K562 (cell line): ENCODE data around the gene FN3K. TPM values are rescaled to one million over a fixed set of nuclear protein-coding genes. Genes with fewer than 3 reads are reported as not detected.

Experiments used
- CBX3 ChIP-seq, 2 experiments: IDR thresholded peaks; 1 replicate in 1 of 2; 2 replicates in 1 of 2; pipeline ENCODE4 v1.6.1; 2012; ENCODE audit warnings: inconsistent platforms in 2 of 2, low read length in 2 of 2, borderline replicate concordance in 1 of 2, control low read depth in 1 of 2
- EGR1 ChIP-seq: fragments of 450-650 bp; conservative IDR thresholded peaks from 2 replicates; pipeline ENCODE4 v1.6.1; 2017; ENCODE audit warnings: mild to moderate bottlenecking
- ERF ChIP-seq: fragments of 450-650 bp; formaldehyde crosslinking; IDR thresholded peaks from 2 replicates; pipeline ENCODE4 v1.4.0; 2020; ENCODE audit warnings: mild to moderate bottlenecking, mixed read lengths
- ESRRA ChIP-seq: fragments of 450-650 bp; IDR thresholded peaks from 2 replicates; pipeline ENCODE4 v1.6.1; 2014; ENCODE audit warnings: low read depth, mild to moderate bottlenecking, moderate library complexity, borderline replicate concordance
- GTF2A2 ChIP-seq: IDR thresholded peaks from 2 replicates; pipeline ENCODE4 v1.6.1; 2016; ENCODE audit warnings: mild to moderate bottlenecking, missing genetic modification characterization, missing compliant biosample characterization
- HDGF ChIP-seq: fragments of 450-650 bp; IDR thresholded peaks from 2 replicates; pipeline ENCODE4 v1.6.1; 2016
- HMGN3 ChIP-seq: IDR thresholded peaks from 2 replicates; pipeline ENCODE4 v1.6.1; 2011; ENCODE audit warnings: borderline replicate concordance, low read depth, mild to moderate bottlenecking, mixed read lengths, low read length; ENCODE audit not compliant: insufficient read length; ENCODE audit errors: extremely low read depth
- IRF2 ChIP-seq: sonication (generic); formaldehyde crosslinking; IDR thresholded peaks from 2 replicates; pipeline ENCODE4 v1.8.1; 2022; ENCODE audit warnings: mild to moderate bottlenecking, missing genetic modification reagents
- MIER1 ChIP-seq: fragments of 450-650 bp; IDR thresholded peaks from 2 replicates; pipeline ENCODE4 v1.6.1; 2016; ENCODE audit warnings: antibody characterized with exemption, mild to moderate bottlenecking, low read depth
- NCOA2 ChIP-seq, 2 experiments: fragments of 450-650 bp; IDR thresholded peaks; 2 replicates each; pipeline ENCODE4 v1.6.1; 2018; ENCODE audit warnings: mild to moderate bottlenecking in 2 of 2, moderate library complexity in 1 of 2; ENCODE audit not compliant: partially characterized antibody in 2 of 2
- NFYB ChIP-seq: IDR thresholded peaks from 2 replicates; pipeline ENCODE4 v1.6.1; 2011; ENCODE audit warnings: mild to moderate bottlenecking, moderate library complexity; ENCODE audit not compliant: insufficient read length; ENCODE audit errors: extremely low read depth
- PCBP2 ChIP-seq: fragments of 200-400 bp; formaldehyde crosslinking; IDR thresholded peaks from 2 replicates; pipeline ENCODE4 v1.6.1; 2018; ENCODE audit warnings: low read length, low read depth, mild to moderate bottlenecking, moderate library complexity; ENCODE audit not compliant: poor library complexity, severe bottlenecking
- POLR2B ChIP-seq: fragments of 450-650 bp; IDR thresholded peaks from 2 replicates; pipeline ENCODE4 v1.6.1; 2018; ENCODE audit warnings: low read depth; ENCODE audit not compliant: partially characterized antibody
- PRMT5 ChIP-seq: sonication (generic); formaldehyde crosslinking; IDR thresholded peaks from 2 replicates; pipeline ENCODE4 v1.5.0; 2020; ENCODE audit warnings: missing genetic modification reagents
- SRF ChIP-seq, 2 experiments: fragments of 250-450, 450-650 bp in 1 of 2; sonication (Bioruptor Pico) in 1 of 2; sonication (generic) in 1 of 2; formaldehyde crosslinking; IDR thresholded peaks; 2 replicates each; pipeline versions ENCODE4 v1.5.0 to v1.5.1; 2020 to 2022; ENCODE audit warnings: mild to moderate bottlenecking in 1 of 2, missing genetic modification reagents in 1 of 2
- STAT5A ChIP-seq: IDR thresholded peaks from 2 replicates; pipeline ENCODE4 v1.6.1; 2012; ENCODE audit warnings: low read length, inconsistent platforms, borderline replicate concordance
- TCF3 ChIP-seq: sonication (generic); formaldehyde crosslinking; IDR thresholded peaks from 2 replicates; pipeline ENCODE4 v1.4.0; 2020; ENCODE audit warnings: mild to moderate bottlenecking, missing genetic modification reagents
- TCF7 ChIP-seq: sonication (generic); IDR thresholded peaks from 2 replicates; pipeline ENCODE4 v1.6.1; 2016; ENCODE audit warnings: antibody characterized with exemption, borderline replicate concordance
- YBX1 ChIP-seq: fragments of 450-650 bp; IDR thresholded peaks from 2 replicates; pipeline ENCODE4 v1.7.1; 2016; ENCODE audit warnings: mild to moderate bottlenecking
- ZBTB1 ChIP-seq: sonication (generic); formaldehyde crosslinking; IDR thresholded peaks from 2 replicates; pipeline ENCODE4 v1.8.1; 2023; ENCODE audit warnings: missing genetic modification reagents, low read depth, mild to moderate bottlenecking, borderline replicate concordance
- ZNF263 ChIP-seq: sonication (generic); formaldehyde crosslinking; IDR thresholded peaks from 2 replicates; pipeline ENCODE4 v1.8.0; 2022; ENCODE audit warnings: mild to moderate bottlenecking, missing genetic modification reagents, borderline replicate concordance
- ZNF707 ChIP-seq: fragments of 250-450 bp; sonication (Bioruptor Pico); conservative IDR thresholded peaks from 2 replicates; pipeline ENCODE4 v1.8.0; 2022; ENCODE audit warnings: inconsistent platforms, mild to moderate bottlenecking, moderate library complexity
- ZSCAN29 ChIP-seq: fragments of 450-650 bp; IDR thresholded peaks from 2 replicates; pipeline ENCODE4 v1.6.1; 2017
- polyA plus RNA-seq, 8 experiments: library from polyadenylated mRNA; depleted of rRNA in 4 of 8; stranded (reverse) in 5 of 8; unstranded in 3 of 8; fragments of >200 nt; fragmentation: Nextera tagmentation in 2 of 8; fragmentation: Illumina TruSeq in 1 of 8; extraction: Ambion mirVana in 2 of 8; extraction: Trizol in 1 of 8; gene quantifications; 2 replicates each; pipeline versions ENCODE4 v1.2.1 to v1.2.3, GENCODE V29; 2011 to 2014; ENCODE audit warnings: inconsistent platforms in 1 of 8, missing spikeins in 1 of 8
- total RNA-seq, 7 experiments: library from RNA; depleted of rRNA in 6 of 7; stranded (reverse); fragments of >200 nt in 6 of 7; fragmentation: Illumina TruSeq in 2 of 7; extraction: Trizol in 2 of 7; gene quantifications; 2 replicates each; pipeline versions ENCODE4 v1.2.1 to v1.2.3, GENCODE V29; 2011 to 2021; ENCODE audit warnings: low replicate concordance in 1 of 7
- TF ChIP-seq, protein P1 (sequence below): IDR thresholded peaks from 2 replicates; pipeline ENCODE4 v1.6.1; 2016; ENCODE audit warnings: missing genetic modification characterization, missing compliant biosample characterization
- TF ChIP-seq, protein P2 (sequence below), 2 experiments: fragments of 450-650 bp in 1 of 2; sonication (generic) in 1 of 2; formaldehyde crosslinking in 1 of 2; IDR thresholded peaks in 1 of 2; conservative IDR thresholded peaks in 1 of 2; 2 replicates each; pipeline versions ENCODE4 v1.6.1 to v1.8.1; 2016 to 2023; ENCODE audit warnings: mild to moderate bottlenecking in 2 of 2, moderate library complexity in 2 of 2, inconsistent platforms in 1 of 2, missing genetic modification reagents in 1 of 2
- TF ChIP-seq, protein P3 (sequence below), 2 experiments: fragments of 250-450 bp in 1 of 2; fragments of 450-650 bp in 1 of 2; sonication (Bioruptor Pico) in 1 of 2; IDR thresholded peaks; 2 replicates each; pipeline versions ENCODE4 v1.6.1 to v1.8.0; 2016 to 2021; ENCODE audit warnings: mild to moderate bottlenecking in 2 of 2, moderate library complexity in 2 of 2, missing compliant biosample characterization in 1 of 2, missing genetic modification characterization in 1 of 2

The FN3K gene
- total and polyA plus RNA-seq, 9 of the 15 experiments (the other 6 are each of a cell fraction or from before 2014, with no cell fraction given), result 0.08 to 22.7 (median 3.8) TPM

DNA sequence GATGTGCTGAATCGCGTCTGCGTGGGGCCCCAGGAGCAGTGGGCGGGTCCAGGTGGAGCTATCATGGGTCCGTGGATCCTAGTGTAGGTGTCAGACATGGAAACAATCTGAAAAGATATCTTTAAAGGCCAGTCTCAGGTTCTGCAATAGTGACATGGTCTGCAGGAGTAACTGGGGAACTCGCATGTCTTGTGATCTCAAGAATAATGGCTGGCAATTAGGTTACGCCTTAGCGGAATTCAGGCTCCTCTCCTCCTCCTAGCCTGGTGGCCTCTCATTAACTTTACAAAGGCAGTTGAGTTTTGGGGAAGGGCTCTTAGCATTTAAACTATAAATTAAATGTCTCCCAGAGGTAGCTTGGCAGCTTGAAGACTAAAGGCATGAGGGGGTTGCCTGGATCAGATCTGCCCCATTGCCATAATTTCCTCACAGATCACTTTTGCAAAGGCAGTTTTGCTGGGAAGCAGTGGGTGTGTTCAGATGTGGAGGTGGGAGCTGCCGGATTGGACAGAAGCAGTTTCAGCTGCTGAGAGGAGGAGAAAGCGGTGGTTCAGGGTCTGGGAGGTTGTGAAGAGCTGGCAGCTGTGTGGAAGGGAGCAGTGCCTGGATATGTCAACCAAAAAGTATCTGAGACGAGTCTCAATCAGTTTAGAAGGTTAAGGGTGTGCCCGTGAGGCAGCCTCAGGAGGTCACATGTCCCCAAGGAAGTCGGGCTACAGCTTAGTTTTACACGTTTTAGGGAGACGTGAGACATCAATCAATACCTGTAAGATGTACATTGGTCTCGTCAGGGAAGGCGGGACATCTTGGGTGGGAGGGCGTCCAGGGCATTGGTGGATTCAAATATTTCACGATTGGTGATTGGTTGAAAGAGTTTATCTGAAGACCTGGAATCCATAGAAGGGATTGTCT lies 19.1 kb downstream of the FN3K start (continued):
- TF ChIP-seq CBX3 (IDR thresholded peaks at IDR 0.05; ENCODE audit: borderline replicate concordance in 1 of 2, low read length in 2 of 2) (peak in 1 of 2 experiments; percentile 25; a peak in 1 of 3 replicates), HDGF (0 out of 2 replicates have a peak, but pooled peaks have one; percentile 58), POLR2B (no peak), YBX1 (no peak), TCF7 (no peak), NFYB (peak; percentile 58), GTF2A2 (tag) (no peak), ZBTB1 (no peak), TCF3 (CRISPR knock-in tag) (no peak), NCOA2 (IDR thresholded peaks at IDR 0.05; ENCODE audit: partially characterized antibody in 2 of 2) (no peak), HMGN3 (no peak), MIER1 (no peak), ZNF263 (no peak), SRF (CRISPR knock-in tag; IDR thresholded peaks at IDR 0.05) (no peak), IRF2 (CRISPR knock-in tag) (no peak), ZNF707 (CRISPR knock-in tag) (no peak), ERF (CRISPR knock-in tag) (no peak), PRMT5 (CRISPR knock-in tag) (no peak), EGR1 (peak; percentile 22; the same call in 1 of the 2 replicates), PCBP2 (no peak), ZSCAN29 (no peak), ESRRA (no peak), STAT5A (no peak)
- TF ChIP-seq, protein P1, sequence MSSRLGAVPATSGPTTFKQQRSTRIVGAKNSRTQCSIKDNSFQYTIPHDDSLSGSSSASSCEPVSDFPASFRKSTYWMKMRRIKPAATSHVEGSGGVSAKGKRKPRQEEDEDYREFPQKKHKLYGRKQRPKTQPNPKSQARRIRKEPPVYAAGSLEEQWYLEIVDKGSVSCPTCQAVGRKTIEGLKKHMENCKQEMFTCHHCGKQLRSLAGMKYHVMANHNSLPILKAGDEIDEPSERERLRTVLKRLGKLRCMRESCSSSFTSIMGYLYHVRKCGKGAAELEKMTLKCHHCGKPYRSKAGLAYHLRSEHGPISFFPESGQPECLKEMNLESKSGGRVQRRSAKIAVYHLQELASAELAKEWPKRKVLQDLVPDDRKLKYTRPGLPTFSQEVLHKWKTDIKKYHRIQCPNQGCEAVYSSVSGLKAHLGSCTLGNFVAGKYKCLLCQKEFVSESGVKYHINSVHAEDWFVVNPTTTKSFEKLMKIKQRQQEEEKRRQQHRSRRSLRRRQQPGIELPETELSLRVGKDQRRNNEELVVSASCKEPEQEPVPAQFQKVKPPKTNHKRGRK, result no peak
- TF ChIP-seq, protein P2, sequence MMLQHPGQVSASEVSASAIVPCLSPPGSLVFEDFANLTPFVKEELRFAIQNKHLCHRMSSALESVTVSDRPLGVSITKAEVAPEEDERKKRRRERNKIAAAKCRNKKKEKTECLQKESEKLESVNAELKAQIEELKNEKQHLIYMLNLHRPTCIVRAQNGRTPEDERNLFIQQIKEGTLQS (IDR thresholded peaks at IDR 0.05), result no peak
- TF ChIP-seq, protein P2 (CRISPR knock-in tag; conservative IDR thresholded peaks at IDR 0.05), result no peak
- TF ChIP-seq, protein P3, sequence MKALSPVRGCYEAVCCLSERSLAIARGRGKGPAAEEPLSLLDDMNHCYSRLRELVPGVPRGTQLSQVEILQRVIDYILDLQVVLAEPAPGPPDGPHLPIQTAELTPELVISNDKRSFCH (CRISPR knock-in tag; IDR thresholded peaks at IDR 0.05), result no peak
- TF ChIP-seq, protein P3 (tag; IDR thresholded peaks at IDR 0.05), result no peak
